Right cardiac atrium (tissue), 5 donors: ENCODE results near the gene ELK4. TPM values are rescaled to one million over a fixed set of nuclear protein-coding genes. Genes with fewer than 3 reads are reported as not detected.

ENCODE experiments used
- ATAC-seq, 2 donors: fragments of 200-7000 bp; cut with Tn5 transposase; one replicate each; pipeline versions ENCODE4 v1.8.0 to v1.9.1; 2020; ENCODE audit warnings: moderate library complexity in 2 of 2, mild to moderate bottlenecking in 1 of 2
- DNase-seq, 3 donors: peaks; one replicate each; pipeline ENCODE4 v3.0.0-alpha.2; 2020
- H3K27ac ChIP-seq: one replicate; pipeline ENCODE4 v1.5.1; 2013; ENCODE audit warnings: mild to moderate bottlenecking, low read length, control low read depth, moderate library complexity
- H3K27me3 ChIP-seq: one replicate; pipeline ENCODE4 v1.6.1; 2013; ENCODE audit not compliant: control insufficient read depth, insufficient read depth
- H3K4me1 ChIP-seq: one replicate; pipeline ENCODE4 v1.6.1; 2013; ENCODE audit warnings: low read length; ENCODE audit not compliant: control insufficient read depth, insufficient read depth
- H3K4me3 ChIP-seq: one replicate; pipeline ENCODE4 v1.5.1; 2013; ENCODE audit warnings: low read length, control low read depth
- H3K9me3 ChIP-seq: one replicate; pipeline ENCODE4 v1.6.1; 2013; ENCODE audit warnings: low read length; ENCODE audit not compliant: control insufficient read depth
- WGBS: extraction: QIAGEN DNeasy Blood & Tissue Kit; methylation state at CpG from one replicate; pipeline ENCODE4 v1.1.7; 2013; 5-methylcytosine and 5-hydroxymethylcytosine counted together
- intact Hi-C, 4 donors: fragments of 100-400 bp; cut with DNase I; formaldehyde crosslinking; loops; one replicate each; pipeline versions ENCODE4 v1.11.0 to v1.14.0; 2022 to 2023
- polyA plus RNA-seq: library from polyadenylated mRNA; stranded (reverse); fragments of 200-250 nt; gene quantifications from one replicate; pipeline ENCODE4 v1.2.3, GENCODE V29; 2013
- total RNA-seq, 4 donors: library from RNA; stranded (reverse); fragmentation: NEBNext Ultra II Directional; extraction: Animal tissue kit (Norgen Biotek cat#: 25700); gene quantifications; one replicate each; pipeline ENCODE4 v1.2.1, GENCODE V29; 2021
- donor health status: healthy with polysubstance abuse.
- donor health status: DM: no; HTN: yes; CAD: no.
- donor health status: DM: no; HTN: no; CAD: no.
- donor health status: DM: no; HTN: yes; CAD: no; lungs with severe emphysema.
- donor health status: DM: yes; HTN: yes; CAD: no.

ELK4 gene
- total and polyA plus RNA-seq, 5 donors = 6.3 to 45.0 (median 42.3) TPM

DNA sequence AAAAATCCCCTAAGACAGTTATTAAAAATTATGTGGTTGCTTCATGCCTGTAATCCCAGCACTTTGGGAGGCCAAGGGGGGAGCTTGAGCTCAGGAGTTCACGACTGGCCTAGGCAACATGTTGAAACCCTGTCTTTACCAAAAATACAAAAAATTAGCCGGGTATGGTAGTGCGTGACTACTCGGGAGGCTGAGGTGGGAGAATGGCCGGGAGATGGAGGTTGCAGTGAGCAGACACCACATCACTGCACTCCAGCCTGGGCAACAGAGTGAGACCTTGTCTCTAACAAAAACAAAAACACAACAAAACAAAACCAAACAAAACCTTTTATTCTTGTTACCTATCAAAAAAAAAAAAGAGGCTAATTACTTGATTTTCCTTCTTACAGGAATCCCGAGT is 2.1 kb downstream of the ELK4 start:
- Histone ChIP-seq H3K4me1 (no peaks in the 10 kb centered on the region), H3K27me3 (no peaks in the 10 kb centered on the region), H3K4me3 (no peak overlapping the region), H3K9me3 (no peaks in the 10 kb centered on the region), H3K27ac (no peak overlapping the region)
- DNase-seq (no peak), ATAC-seq (no peak)
- intact Hi-C loops = loop anchor here in 3 of 4 donors (5.0 to 10.0 kb wide), 3 partner anchors 32 to 95 kb away; no protein-coding TSS in a partner anchor
- WGBS = 71% methylated on average over 6 of the region's 6 CpGs

DNA sequence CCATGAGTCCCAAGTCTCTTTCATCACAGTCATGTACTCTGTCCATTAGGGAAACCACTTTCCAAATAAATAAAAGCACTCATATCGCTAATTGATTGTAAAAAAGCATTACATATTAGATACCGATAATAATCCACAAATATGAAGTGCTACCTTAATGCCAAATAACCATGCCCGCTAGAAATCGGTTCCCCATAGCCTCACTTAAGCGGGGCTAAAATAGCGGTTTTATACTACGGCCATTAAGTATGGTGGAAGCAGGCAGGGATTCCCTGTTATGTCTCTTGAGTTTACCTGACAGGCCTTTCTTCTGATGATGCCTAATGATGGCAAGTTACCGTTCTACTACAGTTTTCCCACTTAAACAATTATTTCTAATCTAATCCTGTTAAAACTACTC is 3.9 kb downstream of the ELK4 start:
- Histone ChIP-seq H3K9me3 (no peaks in the 10 kb centered on the region), H3K27ac (no peak overlapping the region), H3K4me1 (no peaks in the 10 kb centered on the region), H3K27me3 (no peaks in the 10 kb centered on the region), H3K4me3 (no peak overlapping the region)
- DNase-seq (no peak), ATAC-seq (no peak)
- intact Hi-C loops = no loop called here
- 94% methylated on average over 8 of the region's 8 CpGs for WGBS

DNA sequence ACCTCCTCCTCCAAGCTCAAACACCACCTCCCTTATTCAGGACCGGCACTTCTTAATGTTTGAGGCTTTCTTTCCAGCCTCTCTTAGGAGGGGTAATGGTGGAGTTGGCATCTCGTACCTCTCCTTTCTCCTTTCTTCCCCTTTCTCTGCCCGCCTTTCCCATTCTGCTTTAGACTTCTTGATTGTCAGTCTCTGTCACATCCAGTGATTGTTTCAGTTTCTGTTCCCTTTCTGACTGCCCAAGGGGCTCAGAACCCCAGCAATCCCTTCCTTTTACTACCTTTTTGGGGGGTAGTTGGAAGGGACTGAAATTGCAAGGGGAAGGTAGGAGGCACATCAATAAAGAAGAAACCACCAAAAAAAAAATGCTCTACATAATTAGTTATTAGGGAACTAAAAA is 5.6 kb downstream of the ELK4 start:
- intact Hi-C loops = no loop called here
- ATAC-seq (no peak), DNase-seq (no peak)
- WGBS = 81% methylated on average over 3 of the region's 3 CpGs
- Histone ChIP-seq H3K4me1 (no peaks in the 10 kb centered on the region), H3K9me3 (no peaks in the 10 kb centered on the region), H3K27ac (no peak overlapping the region), H3K4me3 (no peak overlapping the region), H3K27me3 (no peaks in the 10 kb centered on the region)

GRCh38 chr1:205623646-205624045 is 8.2 kb downstream of the ELK4 start:
- H3K27ac ChIP-seq = no peak overlapping the region
- no peaks in the 10 kb centered on the region for H3K4me1 ChIP-seq
- DNase-seq (no peak), ATAC-seq (no peak)
- no peaks in the 10 kb centered on the region for H3K27me3 ChIP-seq
- no peak overlapping the region for H3K4me3 ChIP-seq
- intact Hi-C loops = no loop called here
- H3K9me3 ChIP-seq = no peaks in the 10 kb centered on the region
- WGBS = 81% methylated on average over 4 of the region's 4 CpGs

GRCh38 chr1:205620269-205620668 is 11.5 kb downstream of the ELK4 start:
- H3K4me1 ChIP-seq = no peaks in the 10 kb centered on the region
- no peaks in the 10 kb centered on the region for H3K27me3 ChIP-seq
- ATAC-seq (no peak), DNase-seq (no peak)
- H3K27ac ChIP-seq = no peak overlapping the region
- no peaks in the 10 kb centered on the region for H3K9me3 ChIP-seq
- intact Hi-C loops = no loop called here
- WGBS = 84% methylated on average over 6 of the region's 6 CpGs
- no peak overlapping the region for H3K4me3 ChIP-seq

DNA sequence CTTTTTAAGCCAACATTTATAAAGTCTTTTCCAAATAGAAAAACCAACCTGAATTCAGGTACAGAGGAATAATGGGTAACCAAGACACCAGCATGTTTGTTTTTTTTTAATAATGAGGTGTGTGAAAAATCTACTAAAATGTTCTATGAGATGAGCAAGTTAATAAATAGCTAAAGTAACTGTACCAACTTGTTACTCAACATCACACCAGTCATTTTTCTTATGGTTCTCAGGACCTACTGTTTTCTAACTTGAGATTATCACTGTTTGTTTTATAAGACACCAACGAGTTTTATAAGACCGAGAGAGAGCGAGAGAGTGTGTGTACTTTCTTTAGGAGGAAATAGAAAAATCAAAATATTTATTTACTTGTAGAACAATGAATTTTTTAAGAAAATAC is 12.4 kb downstream of the ELK4 start:
- no peak for ATAC-seq
- 91% methylated on average over 3 of the region's 3 CpGs for WGBS
- no peak overlapping the region for H3K27ac ChIP-seq

GRCh38 chr1:205616563-205617293 is 15.1 kb downstream of the ELK4 start:
- Histone ChIP-seq H3K9me3 (no peaks in the 10 kb centered on the region), H3K27me3 (no peaks in the 10 kb centered on the region), H3K27ac (no peak overlapping the region), H3K4me1 (no peaks in the 10 kb centered on the region), H3K4me3 (no peak overlapping the region)
- intact Hi-C loops = no loop called here
- ATAC-seq (no peak), DNase-seq (no peak)
- WGBS = 79% methylated on average over 1 of the region's 1 CpG

More for the DNA sequence above, 12.4 kb downstream of the ELK4 start:
- Histone ChIP-seq H3K4me3 (no peak overlapping the region), H3K27me3 (no peaks in the 10 kb centered on the region), H3K9me3 (no peaks in the 10 kb centered on the region), H3K4me1 (no peaks in the 10 kb centered on the region)
- no peak for DNase-seq
- intact Hi-C loops = no loop called here

- H3K4me3 ChIP-seq = no peak overlapping the region
- WGBS = 62% methylated on average over 1 of the region's 1 CpG
- intact Hi-C loops = no loop called here
- DNase-seq = no peak
- no peaks in the 10 kb centered on the region for H3K4me1 ChIP-seq
- no peak overlapping the region for H3K27ac ChIP-seq
- no peaks in the 10 kb centered on the region for H3K27me3 ChIP-seq
- no peak for ATAC-seq
- no peaks in the 10 kb centered on the region for H3K9me3 ChIP-seq
These were observed 16.0 kb downstream of the ELK4 start for GRCh38 chr1:205615789-205616188.

DNA sequence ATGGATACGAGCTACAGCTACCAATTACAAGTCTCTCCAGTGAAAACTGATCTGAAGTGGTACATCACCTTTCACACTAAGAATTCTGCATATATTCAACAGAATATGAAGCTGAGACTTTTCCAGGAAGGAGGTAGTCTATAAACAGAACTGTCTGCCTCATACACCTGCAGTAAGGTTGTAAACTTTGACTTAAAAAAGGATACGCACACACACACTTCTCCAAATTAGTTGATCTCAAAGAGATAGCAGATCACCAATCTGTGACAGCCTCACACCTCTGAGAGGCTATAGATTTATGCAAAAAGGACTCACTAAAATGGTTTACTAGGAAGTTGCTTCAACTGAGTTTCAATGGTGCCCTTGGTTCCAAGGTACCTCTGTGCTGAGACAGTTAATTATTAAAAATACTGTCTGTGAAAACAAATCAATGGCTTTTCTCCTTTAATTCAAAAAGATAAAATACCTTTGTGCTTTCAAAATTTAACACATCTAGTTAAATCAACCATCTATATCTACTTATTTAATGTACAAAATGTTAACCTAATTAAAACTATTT is 17.9 kb downstream of the ELK4 start:
- Histone ChIP-seq H3K27ac (no peak overlapping the region), H3K9me3 (no peaks in the 10 kb centered on the region), H3K27me3 (no peaks in the 10 kb centered on the region), H3K4me3 (no peak overlapping the region), H3K4me1 (no peaks in the 10 kb centered on the region)
- intact Hi-C loops = no loop called here
- DNase-seq (no peak), ATAC-seq (no peak)
- 90% methylated on average over 2 of the region's 2 CpGs for WGBS

GRCh38 chr1:205612556-205612955 is 19.3 kb downstream of the ELK4 start:
- intact Hi-C loops = no loop called here
- no peak for DNase-seq
- Histone ChIP-seq H3K27me3 (no peaks in the 10 kb centered on the region), H3K27ac (no peak overlapping the region), H3K4me1 (no peaks in the 10 kb centered on the region), H3K4me3 (no peak overlapping the region), H3K9me3 (no peaks in the 10 kb centered on the region)
- ATAC-seq = no peak
- 86% methylated on average over 1 of the region's 1 CpG for WGBS

- ATAC-seq (no peak), DNase-seq (no peak)
- Histone ChIP-seq H3K4me3 (no peak overlapping the region), H3K4me1 (no peaks in the 10 kb centered on the region), H3K9me3 (no peaks in the 10 kb centered on the region), H3K27ac (no peak overlapping the region), H3K27me3 (no peaks in the 10 kb centered on the region)
- WGBS = 89% methylated on average over 3 of the region's 3 CpGs
- intact Hi-C loops = no loop called here
These were observed 19.7 kb downstream of the ELK4 start for GRCh38 chr1:205612104-205612503.
